ENCODE measurements around the gene MRPL22.
"Not testable (repeated sequence)": the region's sequence is repeated elsewhere in the genome, so short reads cannot be mapped to it uniquely, and the experiment has no call there.

MRPL22 gene

GRCh38 chr5:154943527-154943926, 2.7 kb downstream of the MRPL22 start:
- no peak for DNase-seq

- no peak for DNase-seq
Observed at GRCh38 chr5:154944716-154945115, 3.8 kb downstream of the MRPL22 start.

- DNase-seq: peak; percentile 16
Observed at GRCh38 chr5:154945695-154946301, 4.9 kb downstream of the MRPL22 start.

GRCh38 chr5:154947778-154948177, 6.9 kb downstream of the MRPL22 start:
- DNase-seq: no peak

- DNase-seq: no peak
Observed at GRCh38 chr5:154948313-154948712, 7.4 kb downstream of the MRPL22 start.

- DNase-seq: no peak
Observed at GRCh38 chr5:154949781-154950180, 8.9 kb downstream of the MRPL22 start.

- DNase-seq: no peak
Observed at GRCh38 chr5:154956712-154957111, 15.8 kb downstream of the MRPL22 start.

- no peak for DNase-seq
Observed at GRCh38 chr5:154962494-154962893, 21.6 kb downstream of the MRPL22 start.

- DNase-seq: no peak
Observed at GRCh38 chr5:154966081-154966841, 25.4 kb downstream of the MRPL22 start.

- DNase-seq: no peak
Observed at GRCh38 chr5:154966874-154967273, 26.0 kb downstream of the MRPL22 start.

- peak; percentile 9 for DNase-seq
Observed at GRCh38 chr5:154967421-154968024, 26.6 kb downstream of the MRPL22 start.

GRCh38 chr5:154968953-154969352, 28.1 kb downstream of the MRPL22 start:
- no peak for DNase-seq

- DNase-seq: no peak
Observed at GRCh38 chr5:154970759-154971158, 29.9 kb downstream of the MRPL22 start.

- no peak for DNase-seq
Observed at GRCh38 chr5:154971501-154971900, 30.6 kb downstream of the MRPL22 start.

GRCh38 chr5:154972476-154973080, 31.7 kb downstream of the MRPL22 start:
- peak; percentile 31 for DNase-seq

- not testable (repeated sequence) for DNase-seq
Observed at GRCh38 chr5:154976082-154976481, 35.2 kb downstream of the MRPL22 start.

GRCh38 chr5:154977409-154977808, 36.5 kb downstream of the MRPL22 start:
- peak; percentile 51 for DNase-seq

- DNase-seq: not testable (repeated sequence)
Observed at GRCh38 chr5:154978294-154978693, 37.4 kb downstream of the MRPL22 start.

GRCh38 chr5:154984946-154985516, 44.2 kb downstream of the MRPL22 start:
- no peak for DNase-seq

GRCh38 chr5:154986151-154986550, 45.3 kb downstream of the MRPL22 start:
- DNase-seq: no peak

GRCh38 chr5:154989626-154990025, 48.8 kb downstream of the MRPL22 start:
- DNase-seq: no peak

GRCh38 chr5:154993461-154993860, 52.6 kb downstream of the MRPL22 start:
- no peak for DNase-seq

- DNase-seq: no peak
Observed at GRCh38 chr5:154995679-154996078, 54.8 kb downstream of the MRPL22 start.
